CD1c-positive myeloid dendritic cell (primary cell): ENCODE measurements around the gene KRT23.

Experiments
- DNase-seq: peaks from one replicate; pipeline ENCODE4 v3.0.0-alpha.2; 2016; ENCODE audit errors: extremely low spot score

The KRT23 gene

GRCh38 chr17:40909755-40910154 is 27.7 kb downstream of the KRT23 start:
- peak; percentile 31 for DNase-seq

- peak; percentile 86 for DNase-seq
Measured at GRCh38 chr17:40909351-40909750, 28.1 kb downstream of the KRT23 start.

DNA sequence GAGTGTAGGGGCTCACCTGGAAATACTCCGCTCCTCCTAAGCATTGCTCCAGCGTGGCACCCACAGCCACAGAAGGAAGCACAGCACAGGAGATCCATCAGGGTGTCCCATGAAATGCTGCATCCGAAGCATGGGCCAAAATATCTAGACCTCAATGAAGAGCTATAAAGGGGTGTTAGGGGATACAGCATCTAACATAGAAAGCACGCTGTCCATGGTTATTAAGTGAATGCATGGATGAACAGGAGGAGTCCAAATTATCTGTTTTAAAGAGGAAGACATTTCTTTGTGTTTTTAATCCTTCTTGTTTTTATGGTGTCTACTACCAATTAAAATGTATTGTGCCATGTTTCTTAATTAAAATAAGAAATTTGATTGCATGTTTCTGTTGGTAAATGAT is 30.8 kb downstream of the KRT23 start:
- DNase-seq = no peak

GRCh38 chr17:40905370-40905769 is 32.1 kb downstream of the KRT23 start:
- DNase-seq = no peak

DNA sequence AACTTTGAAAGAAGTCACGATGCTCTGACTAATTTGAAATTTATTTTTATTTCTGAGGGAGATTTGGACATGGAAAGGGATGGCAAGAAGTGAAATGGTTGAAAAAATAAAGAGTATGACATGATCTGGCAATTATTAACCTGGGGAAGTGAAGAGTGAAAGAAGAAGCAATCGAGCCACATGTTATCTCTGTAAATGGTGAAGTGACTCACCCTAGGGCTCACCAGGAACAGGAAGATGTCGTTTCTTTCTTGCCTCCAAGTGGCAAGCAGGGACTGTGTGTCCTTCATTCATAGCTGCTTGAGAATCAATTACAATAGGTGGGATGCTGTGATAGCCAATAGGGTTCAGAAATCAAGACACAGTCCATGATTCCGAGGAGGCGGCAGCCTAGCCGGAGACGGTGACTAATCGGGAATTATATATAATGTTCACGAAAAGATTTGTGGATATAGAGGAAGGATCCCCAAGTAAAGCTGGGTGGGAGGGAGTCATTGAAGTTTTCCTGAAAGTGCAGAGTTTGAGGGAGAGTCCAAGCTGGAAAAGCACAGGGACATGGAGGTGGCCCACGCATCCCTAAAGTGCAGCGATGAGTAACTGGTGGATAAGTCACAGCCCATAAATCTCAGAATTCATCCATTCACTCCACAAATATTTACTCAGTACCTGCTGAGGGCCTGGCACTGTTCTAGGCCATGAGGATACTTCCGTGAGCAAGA is 34.2 kb downstream of the KRT23 start:
- peak; percentile 47 for DNase-seq

DNA sequence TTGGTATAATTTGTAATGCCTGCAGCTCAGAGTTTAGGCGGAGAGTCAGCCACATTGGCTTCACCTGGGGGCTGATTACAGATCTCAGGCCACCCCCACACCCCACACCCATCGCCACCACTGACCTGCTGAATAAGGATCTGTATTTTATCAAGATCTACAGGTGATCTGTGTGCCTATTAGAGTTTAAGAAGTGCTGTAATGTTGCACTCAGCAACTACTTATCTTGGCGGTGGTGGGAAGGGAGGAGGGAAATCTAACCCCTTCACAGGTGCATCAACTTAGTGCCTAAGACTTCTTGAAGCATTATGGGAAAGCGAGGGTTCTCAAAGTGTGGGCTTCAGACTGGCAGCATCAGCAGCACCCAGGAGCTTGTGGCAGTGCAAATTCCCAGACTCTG is 34.9 kb downstream of the KRT23 start:
- DNase-seq = no peak

- DNase-seq = no peak
Measured at GRCh38 chr17:40901981-40902474, 35.4 kb downstream of the KRT23 start.

- no peak for DNase-seq
Measured at GRCh38 chr17:40900809-40901356, 36.6 kb downstream of the KRT23 start.

- no peak for DNase-seq
Measured at GRCh38 chr17:40896916-40897455, 40.5 kb downstream of the KRT23 start.

DNA sequence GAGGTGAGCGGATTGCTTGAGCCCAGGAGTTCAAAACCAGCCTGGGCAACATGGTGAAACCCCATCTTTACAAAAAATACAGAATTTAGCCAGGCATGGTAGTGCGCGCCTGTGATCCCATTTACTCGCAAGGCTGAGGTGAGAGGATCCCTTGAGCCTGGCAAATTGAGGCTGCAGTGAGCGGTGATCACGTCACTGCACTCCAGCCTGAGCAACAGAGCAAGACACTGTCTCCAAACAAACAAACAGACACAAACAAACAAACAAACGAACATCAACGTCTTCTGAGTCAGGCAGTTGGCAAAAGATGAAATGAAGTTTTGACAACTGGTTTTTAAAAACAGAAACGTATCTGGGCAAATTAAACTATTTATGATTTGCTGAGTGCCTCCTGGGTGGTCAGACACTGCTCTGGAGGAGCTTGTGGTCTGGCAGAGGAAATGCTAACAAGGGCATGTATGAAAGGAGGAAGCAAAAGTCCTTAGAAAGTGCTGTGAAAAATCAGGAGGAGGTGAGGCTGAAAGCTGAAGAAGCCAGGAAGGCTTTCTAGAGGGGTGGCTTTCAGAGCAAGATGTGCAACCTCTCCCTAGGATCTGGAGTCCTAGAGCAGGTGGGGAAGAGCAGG is 42.2 kb downstream of the KRT23 start:
- no peak for DNase-seq

GRCh38 chr17:40888196-40888720 is 49.2 kb downstream of the KRT23 start:
- no peak for DNase-seq

- DNase-seq = no peak
Measured at GRCh38 chr17:40886090-40886489, 51.4 kb downstream of the KRT23 start.

- DNase-seq = no peak
Measured at GRCh38 chr17:40884708-40885512, 52.5 kb downstream of the KRT23 start, which contains the start of gene KRT20. TSS of gene KRT20 (minus strand) at chr17:40885242. CDS start at chr17:40885185, 57 bp downstream.

- DNase-seq = no peak
Measured at GRCh38 chr17:40883626-40884334, 53.7 kb downstream of the KRT23 start.

- DNase-seq = no peak
Measured at GRCh38 chr17:40883031-40883430, 54.4 kb downstream of the KRT23 start.

DNA sequence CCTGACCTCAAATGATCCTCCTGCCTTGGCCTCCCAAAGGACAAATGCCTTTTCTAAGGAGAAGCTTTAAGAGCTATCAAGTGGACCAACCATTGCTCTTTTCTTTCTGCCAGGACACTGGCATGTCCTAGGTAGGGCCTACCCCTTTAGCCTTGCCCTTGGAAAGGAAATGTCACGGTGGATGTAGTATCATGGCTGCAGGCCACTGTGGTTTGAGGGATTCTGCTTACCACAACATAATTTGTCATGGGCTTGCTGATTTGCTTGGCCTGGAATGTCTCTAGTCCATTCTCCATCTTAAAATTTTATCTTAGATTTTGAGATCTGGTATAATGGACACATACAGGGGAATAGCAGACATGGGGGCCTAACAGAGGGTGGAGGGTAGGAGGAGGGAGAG is 58.4 kb downstream of the KRT23 start:
- no peak for DNase-seq

DNA sequence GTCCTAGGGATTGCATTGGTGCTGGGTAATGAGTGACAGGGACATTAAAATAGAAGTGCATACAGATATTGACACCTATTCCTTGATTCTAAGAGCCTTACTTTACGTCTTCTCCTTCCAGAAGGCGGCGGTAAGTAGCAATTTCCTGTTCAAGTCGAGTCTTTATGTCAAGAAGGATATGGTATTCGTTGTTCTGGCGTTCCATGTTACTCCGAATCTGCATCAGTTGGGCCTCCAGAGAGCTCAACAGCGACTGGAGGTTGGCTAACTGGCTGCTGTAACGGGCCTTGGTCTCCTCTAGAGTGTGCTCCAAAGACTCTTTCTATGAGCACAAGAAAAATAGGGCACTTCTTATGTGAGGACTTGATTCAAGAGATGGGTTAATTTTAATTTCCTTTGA is 59.4 kb downstream of the KRT23 start:
- DNase-seq = no peak

GRCh38 chr17:40873801-40874200 is 63.6 kb downstream of the KRT23 start:
- no peak for DNase-seq

- DNase-seq = no peak
Measured at GRCh38 chr17:40873255-40873654, 64.2 kb downstream of the KRT23 start.
